H1 (cell line): ENCODE results near the gene RGS13. TPM values are rescaled to one million over a fixed set of nuclear protein-coding genes. Genes with fewer than 3 reads are reported as not detected.

Experiments used
- CHD7 ChIP-seq: fragments of 300-600 bp; sonication (generic); IDR thresholded peaks from 2 replicates; pipeline ENCODE4 v1.7.1; 2012; ENCODE audit warnings: low read length, moderate library complexity, mild to moderate bottlenecking, inconsistent platforms; ENCODE audit not compliant: insufficient replicate concordance
- JUND ChIP-seq: IDR thresholded peaks from 2 replicates; pipeline ENCODE4 v1.6.1; 2011; ENCODE audit warnings: mild to moderate bottlenecking, improper control_type of control experiment, low read length
- RXRA ChIP-seq: IDR thresholded peaks from 2 replicates; pipeline ENCODE4 v1.6.1; 2011; ENCODE audit warnings: low read depth, mild to moderate bottlenecking, low read length, moderate library complexity; ENCODE audit not compliant: insufficient read depth
- polyA plus RNA-seq, 7 experiments: library from polyadenylated mRNA; depleted of rRNA in 3 of 7; stranded (reverse) in 5 of 7; unstranded in 2 of 7; fragments of >200 nt in 5 of 7; fragments of 200-250 nt in 2 of 7; gene quantifications; 1 replicate in 5 of 7; 2 replicates in 1 of 7; 4 replicates in 1 of 7; pipeline versions ENCODE4 v1.2.1 to v1.2.3, GENCODE V29; 2011 to 2013; ENCODE audit warnings: missing spikeins in 2 of 7, mixed read lengths in 2 of 7
- total RNA-seq: library from RNA; stranded (reverse); fragmentation: NEBNext Ultra II Directional; extraction: Animal tissue kit (Norgen Biotek cat#: 25700); gene quantifications from 2 replicates; pipeline ENCODE4 v1.2.1, GENCODE V29; 2021

RGS13 gene
- total and polyA plus RNA-seq, 2 of the 8 experiments (the other 6 are each of a cell fraction or from before 2014, with no cell fraction given) = not detected

GRCh38 chr1:192706936-192707335, 71.0 kb downstream of the RGS13 start (continued):
- TF ChIP-seq CHD7 (no peak), RXRA (no peak), JUND (no peak)
